Measurements from ENCODE around the gene SCGB1D4.

Gene SCGB1D4

GRCh38 chr11:62337303-62338181 lies 38.7 kb upstream of the SCGB1D4 start, which contains the start of gene ASRGL1 (continued):
- TF ChIP-seq ZNF600 (tag by site-specific recombination; IDR thresholded peaks at IDR 0.05) (peak; percentile 62), ZNF660 (tag by site-specific recombination; IDR thresholded peaks at IDR 0.05) (no peak), ZNF341 (tag by site-specific recombination; IDR thresholded peaks at IDR 0.05; ENCODE audit: low read depth) (no peak), ZNF239 (tag by site-specific recombination; IDR thresholded peaks at IDR 0.05) (no peak), ZNF280D (tag by site-specific recombination; IDR thresholded peaks at IDR 0.05) (no peak), ZNF16 (tag by site-specific recombination; IDR thresholded peaks at IDR 0.05; ENCODE audit: low read depth) (no peak), ZNF174 (tag by site-specific recombination; IDR thresholded peaks at IDR 0.05) (no peak), GLIS2 (tag by site-specific recombination; IDR thresholded peaks at IDR 0.05) (peak; percentile 60), ZNF585B (tag by site-specific recombination; IDR thresholded peaks at IDR 0.05) (no peak), ZNF513 (tag by site-specific recombination; IDR thresholded peaks at IDR 0.05) (no peak), ZNF433 (tag by site-specific recombination; IDR thresholded peaks at IDR 0.05; ENCODE audit: low read depth) (no peak), GFI1B (tag by site-specific recombination; IDR thresholded peaks at IDR 0.05) (no peak), ZNF768 (tag by site-specific recombination; IDR thresholded peaks at IDR 0.05) (no peak), ZIC2 (tag by site-specific recombination; IDR thresholded peaks at IDR 0.05) (peak; percentile 47), YY1 (tag by site-specific recombination; IDR thresholded peaks at IDR 0.05) (0 out of 2 replicates have a peak, but pooled peaks have one; percentile 15), SP7 (tag by site-specific recombination; IDR thresholded peaks at IDR 0.05) (0 out of 2 replicates have a peak, but pooled peaks have one; percentile 15), ZXDB (tag by site-specific recombination; IDR thresholded peaks at IDR 0.05) (peak; percentile 31; the same call in 1 of the 2 replicates), GLIS1 (tag by site-specific recombination; IDR thresholded peaks at IDR 0.05) (peak; percentile 61), ZBTB11 (tag by site-specific recombination; conservative IDR thresholded peaks at IDR 0.05; ENCODE audit: low read depth) (peak; percentile 97), ZBTB26 (tag by site-specific recombination; optimal IDR thresholded peaks at IDR 0.05) (peak; percentile 79), ZNF76 (tag by site-specific recombination; IDR thresholded peaks at IDR 0.05; ENCODE audit: borderline replicate concordance, low read depth) (peak; percentile 59; the same call in 1 of the 2 replicates), ZBTB8A (tag by site-specific recombination; IDR thresholded peaks at IDR 0.05) (no peak; the same call in 1 of the 2 replicates)
- TF ChIP-seq, protein P1, sequence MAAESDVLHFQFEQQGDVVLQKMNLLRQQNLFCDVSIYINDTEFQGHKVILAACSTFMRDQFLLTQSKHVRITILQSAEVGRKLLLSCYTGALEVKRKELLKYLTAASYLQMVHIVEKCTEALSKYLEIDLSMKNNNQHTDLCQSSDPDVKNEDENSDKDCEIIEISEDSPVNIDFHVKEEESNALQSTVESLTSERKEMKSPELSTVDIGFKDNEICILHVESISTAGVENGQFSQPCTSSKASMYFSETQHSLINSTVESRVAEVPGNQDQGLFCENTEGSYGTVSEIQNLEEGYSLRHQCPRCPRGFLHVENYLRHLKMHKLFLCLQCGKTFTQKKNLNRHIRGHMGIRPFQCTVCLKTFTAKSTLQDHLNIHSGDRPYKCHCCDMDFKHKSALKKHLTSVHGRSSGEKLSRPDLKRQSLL (tag by site-specific recombination; IDR thresholded peaks at IDR 0.05): no peak
- TF ChIP-seq, protein P2, sequence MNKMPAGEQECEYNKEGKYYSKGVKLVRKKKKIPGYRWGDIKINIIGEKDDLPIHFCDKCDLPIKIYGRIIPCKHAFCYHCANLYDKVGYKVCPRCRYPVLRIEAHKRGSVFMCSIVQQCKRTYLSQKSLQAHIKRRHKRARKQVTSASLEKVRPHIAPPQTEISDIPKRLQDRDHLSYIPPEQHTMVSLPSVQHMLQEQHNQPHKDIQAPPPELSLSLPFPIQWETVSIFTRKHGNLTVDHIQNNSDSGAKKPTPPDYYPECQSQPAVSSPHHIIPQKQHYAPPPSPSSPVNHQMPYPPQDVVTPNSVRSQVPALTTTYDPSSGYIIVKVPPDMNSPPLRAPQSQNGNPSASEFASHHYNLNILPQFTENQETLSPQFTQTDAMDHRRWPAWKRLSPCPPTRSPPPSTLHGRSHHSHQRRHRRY (tag by site-specific recombination; IDR thresholded peaks at IDR 0.05): no peak
